Activated CD4-positive, alpha-beta T cell treated with anti-CD3 and anti-CD28 coated beads, Interleukin-2, amount 50 U/mL, for 48 hours (primary cell): ENCODE data around the gene ELOA.
"Not testable (repeated sequence)": the region's sequence is repeated elsewhere in the genome, so short reads cannot be mapped to it uniquely, and the experiment has no call there.

Source experiments
- DNase-seq, 2 experiments: peaks; one replicate each; pipeline ENCODE4 v3.0.0-alpha.2; 2020

The ELOA gene

GRCh38 chr1:23743287-23744152 lies at the start of gene ELOA:
TSS of gene ELOA (plus strand) at chr1:23743471. CDS start at chr1:23743504, 33 bp downstream.
- peak; percentile 76 to 79 for DNase-seq

GRCh38 chr1:23693599-23693998 lies 49.7 kb upstream of the ELOA start:
- DNase-seq: no peak

GRCh38 chr1:23694371-23694770 lies 48.9 kb upstream of the ELOA start:
- no peak for DNase-seq

GRCh38 chr1:23695667-23696066 lies 47.6 kb upstream of the ELOA start:
- DNase-seq: no peak

- DNase-seq: no peak
Observed at GRCh38 chr1:23696335-23696989, 46.8 kb upstream of the ELOA start.

- DNase-seq: no peak
Observed at GRCh38 chr1:23698466-23698865, 44.8 kb upstream of the ELOA start.

GRCh38 chr1:23699280-23700179 lies 43.7 kb upstream of the ELOA start:
- DNase-seq: peak; percentile 31 to 35

- DNase-seq: no peak
Observed at GRCh38 chr1:23701310-23701709, 42.0 kb upstream of the ELOA start.

GRCh38 chr1:23701996-23702395 lies 41.3 kb upstream of the ELOA start:
- no peak for DNase-seq

- no peak for DNase-seq
Observed at GRCh38 chr1:23704834-23705495, 38.3 kb upstream of the ELOA start.

GRCh38 chr1:23709229-23709628 lies 34.0 kb upstream of the ELOA start:
- no peak for DNase-seq

GRCh38 chr1:23718482-23718881 lies 24.8 kb upstream of the ELOA start:
- DNase-seq: no peak

- DNase-seq: no peak
Observed at GRCh38 chr1:23719162-23719820, 24.0 kb upstream of the ELOA start.

GRCh38 chr1:23720256-23720995 lies 22.8 kb upstream of the ELOA start:
- DNase-seq: peak; percentile 39 to 52

GRCh38 chr1:23722652-23723051 lies 20.6 kb upstream of the ELOA start:
- DNase-seq: no peak

GRCh38 chr1:23726686-23727085 lies 16.6 kb upstream of the ELOA start:
- DNase-seq: no peak

- no peak for DNase-seq
Observed at GRCh38 chr1:23727362-23727811, 15.9 kb upstream of the ELOA start.

- DNase-seq: no peak
Observed at GRCh38 chr1:23732363-23733224, 10.7 kb upstream of the ELOA start.

GRCh38 chr1:23733281-23733680 lies 10.0 kb upstream of the ELOA start:
- DNase-seq: not testable (repeated sequence)
